Stimulated activated CD4-positive, alpha-beta T cell treated with anti-CD3 and anti-CD28 coated beads, Interleukin-4, amount 100 ng/mL, for 48 hours (primary cell): ENCODE results near the gene C1QTNF9B.
"Not testable (repeated sequence)": the region's sequence is repeated elsewhere in the genome, so short reads cannot be mapped to it uniquely, and the experiment has no call there.

Experiments
- DNase-seq, 2 donors: peaks; one replicate each; pipeline ENCODE4 v3.0.0-alpha.2; 2020; ENCODE audit warnings: low read depth in 2 of 2

Gene C1QTNF9B

GRCh38 chr13:23897452-23897919 lies at the start of gene C1QTNF9B:
C1QTNF9B (minus strand) TSS chr13:23897502.
- not testable (repeated sequence) for DNase-seq

GRCh38 chr13:23946900-23947299 lies 49.6 kb upstream of the C1QTNF9B start:
- no peak for DNase-seq

- no peak for DNase-seq
Measured at GRCh38 chr13:23946067-23946466, 48.8 kb upstream of the C1QTNF9B start.

- DNase-seq = no peak
Measured at GRCh38 chr13:23945612-23946011, 48.3 kb upstream of the C1QTNF9B start.

- no peak for DNase-seq
Measured at GRCh38 chr13:23941211-23941610, 43.9 kb upstream of the C1QTNF9B start.

GRCh38 chr13:23939666-23940065 lies 42.4 kb upstream of the C1QTNF9B start:
- not testable (repeated sequence) for DNase-seq

GRCh38 chr13:23934520-23934919 lies 37.2 kb upstream of the C1QTNF9B start:
- DNase-seq = no peak

GRCh38 chr13:23928985-23929384 lies 31.7 kb upstream of the C1QTNF9B start:
- no peak for DNase-seq

- no peak for DNase-seq
Measured at GRCh38 chr13:23923031-23923430, 25.7 kb upstream of the C1QTNF9B start.

GRCh38 chr13:23922005-23922932 lies 25.0 kb upstream of the C1QTNF9B start:
- DNase-seq = no peak

GRCh38 chr13:23921451-23921888 lies 24.2 kb upstream of the C1QTNF9B start:
- DNase-seq = no peak

- DNase-seq = no peak
Measured at GRCh38 chr13:23919006-23919405, 21.7 kb upstream of the C1QTNF9B start.

- no peak for DNase-seq
Measured at GRCh38 chr13:23918208-23918607, 20.9 kb upstream of the C1QTNF9B start.

- no peak for DNase-seq
Measured at GRCh38 chr13:23915308-23915707, 18.0 kb upstream of the C1QTNF9B start.

- DNase-seq = no peak
Measured at GRCh38 chr13:23912469-23912868, 15.2 kb upstream of the C1QTNF9B start.

GRCh38 chr13:23909606-23910005 lies 12.3 kb upstream of the C1QTNF9B start:
- no peak for DNase-seq

- no peak for DNase-seq
Measured at GRCh38 chr13:23905766-23906165, 8.5 kb upstream of the C1QTNF9B start.

GRCh38 chr13:23903906-23904280 lies 6.6 kb upstream of the C1QTNF9B start:
- DNase-seq = no peak

GRCh38 chr13:23902975-23903905 lies 5.9 kb upstream of the C1QTNF9B start:
- DNase-seq = no peak

- no peak for DNase-seq
Measured at GRCh38 chr13:23901365-23901764, 4.1 kb upstream of the C1QTNF9B start.

- peak in 1 of 2 donors; percentile 18 for DNase-seq
Measured at GRCh38 chr13:23899555-23899954, 2.3 kb upstream of the C1QTNF9B start.

- DNase-seq = no peak
Measured at GRCh38 chr13:23898101-23898500, 799 bp upstream of the C1QTNF9B start.
